DMS79 (cell line): ENCODE measurements around the gene METTL27.
"Not testable (repeated sequence)": the region's sequence is repeated elsewhere in the genome, so short reads cannot be mapped to it uniquely, and the experiment has no call there.

Experiments
- DNase-seq: peaks from one replicate; lab custom pipeline; 2025; lab: John Stamatoyannopoulos, UW

Gene METTL27

DNA sequence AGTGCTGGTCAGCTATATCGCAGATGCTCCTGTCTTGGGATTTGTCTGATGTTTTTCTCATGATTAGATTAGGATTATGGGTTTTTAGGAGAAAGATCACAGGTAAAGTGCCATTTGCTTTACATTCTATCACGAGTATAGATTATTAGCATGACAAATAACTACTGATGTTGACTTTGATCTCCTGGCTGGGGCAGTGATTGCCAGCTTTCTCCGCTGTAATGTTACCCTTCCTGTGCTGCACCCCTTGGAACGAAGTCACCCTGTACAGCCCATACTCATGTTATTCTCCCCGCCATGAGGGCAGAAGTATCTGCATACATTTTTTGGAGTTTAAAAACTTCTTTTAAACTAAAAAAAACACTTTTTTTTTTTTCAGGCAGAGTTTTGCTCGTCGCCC lies 22.3 kb downstream of the METTL27 start:
- no peak for DNase-seq

GRCh38 chr7:73817121-73817520 lies 25.2 kb downstream of the METTL27 start:
- DNase-seq, result no peak

- no peak for DNase-seq
Observed at GRCh38 chr7:73815436-73815835, 26.9 kb downstream of the METTL27 start.

DNA sequence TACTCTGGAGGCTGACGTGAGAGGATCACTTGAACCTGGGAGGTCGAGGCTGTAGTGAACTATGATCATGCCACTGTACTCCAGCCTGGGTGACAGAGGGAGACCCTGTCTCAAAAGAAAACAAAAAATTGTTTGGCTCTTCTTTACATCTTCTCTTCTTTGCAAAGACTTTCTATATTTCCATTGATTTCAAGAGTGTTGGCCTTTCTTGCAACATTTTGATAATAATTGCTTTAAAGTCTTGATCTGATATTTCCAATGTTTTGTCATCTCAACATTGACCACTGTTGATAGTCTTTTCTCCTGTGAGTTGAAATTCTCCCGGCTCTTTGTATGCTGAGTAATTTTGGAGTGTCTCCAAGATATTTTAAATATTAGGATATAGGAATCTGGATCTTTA lies 29.3 kb downstream of the METTL27 start:
- DNase-seq, result no peak

DNA sequence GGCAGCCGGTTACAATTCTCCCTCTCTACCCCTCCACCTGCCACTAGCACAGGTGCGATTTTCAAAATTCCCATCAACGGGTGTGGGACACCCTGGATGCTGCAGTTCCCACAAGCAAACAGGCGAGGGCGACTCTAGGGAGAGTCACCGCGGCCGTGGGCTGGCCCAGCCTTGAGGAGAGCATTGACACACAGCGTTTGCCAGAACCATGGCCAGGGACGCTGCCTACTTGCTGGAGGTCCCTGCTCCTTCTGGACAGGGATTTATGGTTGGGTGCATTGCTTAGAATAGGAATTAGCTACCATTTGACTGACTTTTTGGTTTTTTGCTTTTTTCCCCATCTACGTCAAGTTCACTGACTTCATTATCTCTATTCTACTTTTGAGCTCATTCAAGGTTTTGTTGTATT lies 30.6 kb downstream of the METTL27 start:
- DNase-seq, result no peak

- DNase-seq, result no peak
Observed at GRCh38 chr7:73810998-73811360, 31.3 kb downstream of the METTL27 start.

GRCh38 chr7:73809467-73809951 lies 32.8 kb downstream of the METTL27 start:
- DNase-seq, result no peak

- no peak for DNase-seq
Observed at GRCh38 chr7:73802459-73802858, 39.9 kb downstream of the METTL27 start.

DNA sequence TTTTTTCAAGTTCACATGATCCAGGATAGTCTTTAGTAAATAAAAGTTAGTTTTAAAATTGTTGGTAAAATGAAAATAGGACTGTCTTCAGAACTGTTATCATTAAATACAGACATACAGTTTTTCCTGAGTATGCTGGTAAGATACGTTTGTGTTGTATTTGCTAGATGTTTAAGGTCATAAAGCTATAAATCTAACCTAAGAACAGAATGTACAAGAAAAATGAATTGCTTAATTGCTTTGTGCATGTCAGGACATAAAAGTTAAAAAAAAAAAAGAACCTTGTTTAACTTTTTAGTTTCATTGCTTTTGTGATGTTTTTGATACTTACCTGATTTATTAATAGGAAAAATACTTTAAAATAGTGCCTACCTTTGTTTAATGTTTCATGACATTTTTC lies 40.7 kb downstream of the METTL27 start:
- DNase-seq, result no peak

GRCh38 chr7:73799282-73800141 lies 42.8 kb downstream of the METTL27 start:
- DNase-seq, result no peak

DNA sequence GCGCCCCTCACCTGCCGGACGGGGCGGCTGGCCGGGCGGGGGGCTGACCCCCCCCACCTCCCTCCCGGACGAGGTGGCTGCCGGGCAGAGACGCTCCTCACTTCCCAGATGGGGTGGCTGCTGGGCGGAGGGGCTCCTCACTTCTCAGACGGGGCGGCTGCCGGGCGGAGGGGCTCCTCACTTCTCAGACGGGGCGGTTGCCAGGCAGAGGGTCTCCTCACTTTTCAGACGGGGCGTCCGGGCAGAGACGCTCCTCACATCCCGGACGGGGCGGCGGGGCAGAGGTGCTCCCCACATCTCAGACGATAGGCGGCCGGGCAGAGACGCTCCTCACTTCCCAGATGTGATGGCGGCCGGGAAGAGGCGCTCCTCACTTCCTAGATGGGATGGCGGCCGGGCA lies 45.1 kb downstream of the METTL27 start:
- DNase-seq, result not testable (repeated sequence)

DNA sequence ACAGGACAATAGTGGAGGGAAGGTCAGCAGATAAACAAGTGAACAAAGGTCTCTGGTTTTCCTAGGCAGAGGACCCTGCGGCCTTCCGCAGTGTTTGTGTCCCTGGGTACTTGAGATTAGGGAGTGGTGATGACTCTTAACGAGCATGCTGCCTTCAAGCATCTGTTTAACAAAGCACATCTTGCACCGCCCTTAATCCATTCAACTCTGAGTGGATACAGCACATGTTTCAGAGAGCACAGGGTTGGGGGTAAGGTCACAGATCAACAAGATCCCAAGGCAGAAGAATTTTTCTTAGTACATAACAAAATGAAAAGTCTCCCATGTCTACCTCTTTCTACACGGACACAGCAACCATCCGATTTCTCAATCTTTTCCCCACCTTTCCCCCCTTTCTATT lies 45.7 kb downstream of the METTL27 start:
- DNase-seq, result not testable (repeated sequence)

- not testable (repeated sequence) for DNase-seq
Observed at GRCh38 chr7:73795188-73795587, 47.1 kb downstream of the METTL27 start.

- DNase-seq, result not testable (repeated sequence)
Observed at GRCh38 chr7:73791170-73791690, 51.1 kb downstream of the METTL27 start.

DNA sequence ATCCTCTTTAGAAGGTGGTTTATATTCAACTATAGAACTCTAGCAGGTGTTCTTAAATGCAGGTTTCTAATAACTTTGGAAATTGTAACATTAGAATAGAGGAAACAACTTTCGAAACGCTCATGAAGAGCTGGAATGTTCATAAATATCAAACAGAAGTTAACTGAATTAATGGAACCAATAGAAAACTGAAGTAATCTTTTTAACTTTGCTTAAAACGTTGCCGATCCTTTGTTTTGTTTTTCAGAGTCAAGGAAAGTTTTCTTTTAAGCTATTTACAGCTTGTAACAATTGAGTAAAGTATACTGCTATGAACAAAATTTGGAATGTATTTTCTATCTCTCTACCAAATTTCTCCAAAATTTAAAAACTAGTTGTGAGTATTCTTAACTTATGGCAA lies 53.3 kb downstream of the METTL27 start:
- no peak for DNase-seq

DNA sequence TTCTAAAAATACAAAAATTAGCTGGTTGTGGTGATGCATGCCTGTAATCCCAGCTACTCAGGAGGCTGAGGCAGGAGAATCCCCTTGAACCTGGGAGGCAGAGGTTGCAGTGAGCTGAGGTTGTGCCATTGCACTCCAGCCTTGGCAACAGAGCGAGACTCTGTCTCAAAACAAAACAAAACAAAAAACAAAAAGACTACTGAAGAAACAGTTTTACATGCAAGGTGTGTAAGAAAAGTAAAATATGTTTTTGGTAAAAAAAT lies 54.6 kb downstream of the METTL27 start:
- DNase-seq, result not testable (repeated sequence)

- DNase-seq, result no peak
Observed at GRCh38 chr7:73786588-73786987, 55.7 kb downstream of the METTL27 start.
